ENCODE data around the gene CCDC73. TPM values are rescaled to one million over a fixed set of nuclear protein-coding genes. Genes with fewer than 3 reads are reported as not detected.

Gene CCDC73
- total and polyA plus RNA-seq, 10 of the 15 experiments (the other 5 are each of a cell fraction or from before 2014, with no cell fraction given) = 0.05 to 0.57 (median 0.14) TPM

DNA sequence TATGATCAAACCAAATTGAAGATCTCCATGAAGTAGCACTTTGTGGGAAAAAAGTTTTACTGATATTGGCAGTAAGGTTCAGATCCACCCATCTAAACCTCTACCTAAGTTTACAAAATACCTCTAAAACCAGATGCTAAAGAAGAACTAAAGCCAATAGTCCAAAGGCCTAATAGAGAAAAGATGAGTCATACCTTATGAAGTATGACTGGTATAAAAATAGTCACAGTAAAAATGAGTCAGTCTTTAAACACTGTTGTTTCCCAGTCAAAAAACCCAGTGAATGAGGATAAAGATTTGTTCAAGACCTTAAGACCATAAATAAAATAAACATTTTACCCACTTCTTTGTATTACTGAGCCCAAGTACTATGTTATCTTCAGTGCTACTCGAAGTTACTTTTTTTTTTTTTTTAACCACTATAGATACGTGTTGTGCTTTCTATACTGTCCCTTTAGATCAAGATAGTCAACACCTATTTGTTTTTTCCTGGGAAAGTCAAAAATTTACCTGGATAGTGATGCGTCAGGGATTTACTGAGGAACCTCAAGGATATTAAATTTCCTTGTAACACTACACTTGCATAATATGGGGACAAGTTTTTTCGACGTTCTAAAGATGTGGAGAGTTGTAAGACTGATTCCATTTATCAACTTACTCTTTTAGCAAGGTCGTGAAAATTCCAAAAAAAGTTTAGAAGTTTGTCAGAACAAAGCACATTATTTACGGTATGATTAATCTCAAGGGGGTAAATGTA lies 87.3 kb downstream of the CCDC73 start (continued):
- no peak for TF ChIP-seq MYB (IDR thresholded peaks at IDR 0.05; ENCODE audit: borderline replicate concordance, low read depth, low read length)
- TF ChIP-seq CREM (IDR thresholded peaks at IDR 0.05; ENCODE audit: low read depth) = peak; percentile 25; the same call in 1 of the 2 replicates
- no peak for TF ChIP-seq RAD21 (IDR thresholded peaks at IDR 0.05; ENCODE audit: insufficient read depth, low read depth, low read length)
- TF ChIP-seq, protein P1, sequence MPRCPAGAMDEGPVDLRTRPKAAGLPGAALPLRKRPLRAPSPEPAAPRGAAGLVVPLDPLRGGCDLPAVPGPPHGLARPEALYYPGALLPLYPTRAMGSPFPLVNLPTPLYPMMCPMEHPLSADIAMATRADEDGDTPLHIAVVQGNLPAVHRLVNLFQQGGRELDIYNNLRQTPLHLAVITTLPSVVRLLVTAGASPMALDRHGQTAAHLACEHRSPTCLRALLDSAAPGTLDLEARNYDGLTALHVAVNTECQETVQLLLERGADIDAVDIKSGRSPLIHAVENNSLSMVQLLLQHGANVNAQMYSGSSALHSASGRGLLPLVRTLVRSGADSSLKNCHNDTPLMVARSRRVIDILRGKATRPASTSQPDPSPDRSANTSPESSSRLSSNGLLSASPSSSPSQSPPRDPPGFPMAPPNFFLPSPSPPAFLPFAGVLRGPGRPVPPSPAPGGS (IDR thresholded peaks at IDR 0.05; ENCODE audit: borderline replicate concordance, insufficient read depth, low read depth, low read length, poor library complexity, severe bottlenecking) = no peak
- TF ChIP-seq MEF2B (IDR thresholded peaks at IDR 0.05; ENCODE audit: partially characterized antibody, poor library complexity, severe bottlenecking) = peak; percentile 75
- no peak for TF ChIP-seq NR2C1 (IDR thresholded peaks at IDR 0.05)
- TF ChIP-seq EP300 (IDR thresholded peaks at IDR 0.05; ENCODE audit: borderline replicate concordance in 1 of 2, control insufficient read depth in 1 of 2, low read depth in 2 of 2, low read length in 2 of 2) = 0 out of 4 replicates have a peak, but pooled peaks of 1 of the 2 experiments have one; percentile 25
- TF ChIP-seq CREB1 (IDR thresholded peaks at IDR 0.05; ENCODE audit: low read depth) = no peak
- TF ChIP-seq ZNF207 (IDR thresholded peaks at IDR 0.05; ENCODE audit: borderline replicate concordance) = no peak
- TF ChIP-seq NBN (IDR thresholded peaks at IDR 0.05) = no peak
- TF ChIP-seq, protein P2, sequence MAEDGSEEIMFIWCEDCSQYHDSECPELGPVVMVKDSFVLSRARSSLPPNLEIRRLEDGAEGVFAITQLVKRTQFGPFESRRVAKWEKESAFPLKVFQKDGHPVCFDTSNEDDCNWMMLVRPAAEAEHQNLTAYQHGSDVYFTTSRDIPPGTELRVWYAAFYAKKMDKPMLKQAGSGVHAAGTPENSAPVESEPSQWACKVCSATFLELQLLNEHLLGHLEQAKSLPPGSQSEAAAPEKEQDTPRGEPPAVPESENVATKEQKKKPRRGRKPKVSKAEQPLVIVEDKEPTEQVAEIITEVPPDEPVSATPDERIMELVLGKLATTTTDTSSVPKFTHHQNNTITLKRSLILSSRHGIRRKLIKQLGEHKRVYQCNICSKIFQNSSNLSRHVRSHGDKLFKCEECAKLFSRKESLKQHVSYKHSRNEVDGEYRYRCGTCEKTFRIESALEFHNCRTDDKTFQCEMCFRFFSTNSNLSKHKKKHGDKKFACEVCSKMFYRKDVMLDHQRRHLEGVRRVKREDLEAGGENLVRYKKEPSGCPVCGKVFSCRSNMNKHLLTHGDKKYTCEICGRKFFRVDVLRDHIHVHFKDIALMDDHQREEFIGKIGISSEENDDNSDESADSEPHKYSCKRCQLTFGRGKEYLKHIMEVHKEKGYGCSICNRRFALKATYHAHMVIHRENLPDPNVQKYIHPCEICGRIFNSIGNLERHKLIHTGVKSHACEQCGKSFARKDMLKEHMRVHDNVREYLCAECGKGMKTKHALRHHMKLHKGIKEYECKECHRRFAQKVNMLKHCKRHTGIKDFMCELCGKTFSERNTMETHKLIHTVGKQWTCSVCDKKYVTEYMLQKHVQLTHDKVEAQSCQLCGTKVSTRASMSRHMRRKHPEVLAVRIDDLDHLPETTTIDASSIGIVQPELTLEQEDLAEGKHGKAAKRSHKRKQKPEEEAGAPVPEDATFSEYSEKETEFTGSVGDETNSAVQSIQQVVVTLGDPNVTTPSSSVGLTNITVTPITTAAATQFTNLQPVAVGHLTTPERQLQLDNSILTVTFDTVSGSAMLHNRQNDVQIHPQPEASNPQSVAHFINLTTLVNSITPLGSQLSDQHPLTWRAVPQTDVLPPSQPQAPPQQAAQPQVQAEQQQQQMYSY (CRISPR knock-in tag; IDR thresholded peaks at IDR 0.05) = no peak
- TF ChIP-seq NFYA (IDR thresholded peaks at IDR 0.05; ENCODE audit: borderline replicate concordance, low read depth, low read length) = no peak
- TF ChIP-seq, protein P3, sequence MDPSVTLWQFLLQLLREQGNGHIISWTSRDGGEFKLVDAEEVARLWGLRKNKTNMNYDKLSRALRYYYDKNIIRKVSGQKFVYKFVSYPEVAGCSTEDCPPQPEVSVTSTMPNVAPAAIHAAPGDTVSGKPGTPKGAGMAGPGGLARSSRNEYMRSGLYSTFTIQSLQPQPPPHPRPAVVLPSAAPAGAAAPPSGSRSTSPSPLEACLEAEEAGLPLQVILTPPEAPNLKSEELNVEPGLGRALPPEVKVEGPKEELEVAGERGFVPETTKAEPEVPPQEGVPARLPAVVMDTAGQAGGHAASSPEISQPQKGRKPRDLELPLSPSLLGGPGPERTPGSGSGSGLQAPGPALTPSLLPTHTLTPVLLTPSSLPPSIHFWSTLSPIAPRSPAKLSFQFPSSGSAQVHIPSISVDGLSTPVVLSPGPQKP (IDR thresholded peaks at IDR 0.05; ENCODE audit: low read depth, low read length) = no peak
- TF ChIP-seq POU2F2 (IDR thresholded peaks at IDR 0.05; ENCODE audit: borderline replicate concordance, low read depth, low read length) = no peak
- no peak for TF ChIP-seq RUNX3 (IDR thresholded peaks at IDR 0.05; ENCODE audit: low read length)
- no peak for TF ChIP-seq SP1 (IDR thresholded peaks at IDR 0.05; ENCODE audit: low read depth, low read length)
- TF ChIP-seq RCOR1 (conservative IDR thresholded peaks at IDR 0.05; ENCODE audit: low read depth, low read length) = no peak
- no peak for TF ChIP-seq MXI1 (IDR thresholded peaks at IDR 0.05; ENCODE audit: low read depth, low read length)
- TF ChIP-seq ETV6 (conservative IDR thresholded peaks at IDR 0.05 in 1 of 2, IDR thresholded peaks at IDR 0.05 in 1 of 2; ENCODE audit: borderline replicate concordance in 1 of 2, low read depth in 1 of 2) = 0 out of 4 replicates have a peak, but pooled peaks of 1 of the 2 experiments have one; percentile 31
- no peak for TF ChIP-seq RB1 (IDR thresholded peaks at IDR 0.05; ENCODE audit: borderline replicate concordance)
- no peak for TF ChIP-seq POLR2A (IDR thresholded peaks at IDR 0.05; ENCODE audit: low read depth, low read length)
- no peak for TF ChIP-seq TCF3 (IDR thresholded peaks at IDR 0.05; ENCODE audit: borderline replicate concordance, insufficient read depth, low read depth, low read length)
- no peak for TF ChIP-seq EGR1 (IDR thresholded peaks at IDR 0.05; ENCODE audit: borderline replicate concordance in 1 of 2, low read depth in 2 of 2, low read length in 2 of 2)
- TF ChIP-seq TAF1 (IDR thresholded peaks at IDR 0.05; ENCODE audit: borderline replicate concordance, low read depth, low read length) = no peak
- no peak for TF ChIP-seq CBX3 (IDR thresholded peaks at IDR 0.05; ENCODE audit: borderline replicate concordance, low read depth)

Data from GM12878 (cell line).